Measurements from ENCODE around the gene SBDS.
"Not testable (repeated sequence)": the region's sequence is repeated elsewhere in the genome, so short reads cannot be mapped to it uniquely, and the experiment has no call there.

The SBDS gene

DNA sequence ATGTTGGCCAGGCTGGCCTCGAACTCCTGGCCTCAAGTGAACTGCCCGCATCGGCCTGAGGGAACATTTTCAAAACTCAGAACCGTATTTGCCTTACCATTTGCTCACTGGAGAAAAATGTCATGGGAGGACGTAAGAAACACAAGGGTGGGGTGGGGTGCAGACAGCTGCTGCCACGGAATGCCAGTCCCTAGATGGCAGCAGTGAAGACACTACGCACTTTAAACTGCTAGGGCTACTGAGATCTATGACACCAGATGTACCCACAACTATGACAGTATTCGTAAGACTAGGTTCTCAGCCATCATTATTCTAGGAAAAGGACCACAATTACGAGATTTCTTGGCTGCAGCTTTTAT is 716 bp downstream of the SBDS start:
- DNase-seq, result peak; percentile 65 to 68 (median 66)

DNA sequence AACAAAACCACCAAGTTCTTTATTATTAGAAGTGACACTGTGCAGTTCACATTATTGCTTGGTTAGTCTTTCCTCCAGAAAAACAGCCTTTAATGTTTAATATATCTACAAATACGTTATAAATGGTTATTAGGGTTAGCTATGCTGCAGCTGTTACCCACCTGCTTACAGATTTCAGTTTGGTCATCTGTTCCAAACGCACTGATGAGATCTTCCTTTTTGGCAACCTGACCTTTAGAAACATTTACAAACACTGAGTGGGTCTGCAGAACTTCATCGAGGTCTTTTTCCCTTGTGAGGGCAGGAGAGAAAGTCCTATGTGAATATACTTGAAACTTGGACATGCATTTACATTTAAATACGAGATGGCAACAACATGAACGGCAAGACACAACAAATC is 1.3 kb downstream of the SBDS start:
- DNase-seq, result not testable (repeated sequence)

DNA sequence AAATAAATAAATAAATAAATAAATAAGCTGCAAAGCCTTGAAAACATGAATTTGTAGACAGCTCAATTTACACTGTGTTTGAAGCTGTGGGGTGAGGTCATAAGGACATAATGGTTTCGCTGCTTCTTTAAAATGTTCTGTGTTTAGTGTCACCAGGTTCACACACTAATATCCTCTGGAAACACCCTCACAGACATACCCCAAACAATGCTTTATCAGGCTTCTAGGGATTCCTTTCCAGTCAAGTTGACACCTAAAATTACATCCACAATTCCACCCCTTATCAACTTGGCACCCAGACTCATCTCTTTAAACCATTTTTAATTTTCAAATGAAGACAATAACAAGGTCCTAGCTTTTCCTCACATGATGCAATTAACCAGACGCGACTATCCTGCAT is 5.8 kb downstream of the SBDS start:
- DNase-seq, result not testable (repeated sequence)

- not testable (repeated sequence) for DNase-seq
Observed at GRCh38 chr7:66980336-66980735, 15.1 kb downstream of the SBDS start.

DNA sequence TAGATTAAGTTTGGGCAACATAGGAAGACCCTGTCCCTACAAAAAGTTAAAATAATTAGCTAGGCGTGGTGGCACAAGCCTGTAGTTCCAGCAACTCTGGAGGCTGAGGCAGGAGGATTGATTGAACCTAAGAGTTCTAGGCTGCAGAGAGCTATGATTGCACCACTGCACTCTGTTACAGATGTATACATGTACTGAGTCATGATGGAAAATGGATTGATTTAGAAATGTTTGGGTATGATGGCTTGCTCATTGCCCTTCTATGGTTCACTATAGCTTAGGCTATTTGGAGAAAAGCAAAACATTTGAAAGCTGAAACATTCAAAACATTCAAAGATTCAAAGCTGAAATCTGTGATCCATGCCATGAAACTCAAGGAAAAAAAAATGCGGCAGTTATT is 16.4 kb downstream of the SBDS start:
- not testable (repeated sequence) for DNase-seq

- not testable (repeated sequence) for DNase-seq
Observed at GRCh38 chr7:66978312-66978711, 17.1 kb downstream of the SBDS start.

- DNase-seq, result no peak
Observed at GRCh38 chr7:66974986-66975590, 20.3 kb downstream of the SBDS start.

GRCh38 chr7:66970310-66970709 is 25.1 kb downstream of the SBDS start:
- no peak for DNase-seq

- not testable (repeated sequence) for DNase-seq
Observed at GRCh38 chr7:66969001-66969400, 26.4 kb downstream of the SBDS start.

GRCh38 chr7:66967029-66967428 is 28.4 kb downstream of the SBDS start:
- DNase-seq, result no peak

DNA sequence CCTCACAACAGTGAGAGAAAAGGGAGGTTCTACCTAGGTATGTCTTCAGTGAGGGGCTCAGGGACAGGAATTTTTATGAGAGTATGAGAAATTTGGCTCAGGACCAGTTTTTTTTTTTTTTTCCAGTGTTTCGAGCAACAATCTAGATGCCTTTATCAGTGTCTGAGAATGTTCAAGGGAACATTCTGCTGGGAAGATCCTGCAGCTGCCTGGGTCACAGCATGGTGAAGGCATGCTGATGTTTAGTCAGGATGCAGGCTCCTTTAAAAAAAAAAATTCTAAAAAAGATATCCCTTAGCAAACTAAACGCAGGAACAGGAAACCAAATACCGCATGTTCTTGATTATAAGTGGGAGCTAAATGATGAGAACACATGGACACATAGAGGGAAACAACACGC is 31.0 kb downstream of the SBDS start:
- DNase-seq, result no peak

DNA sequence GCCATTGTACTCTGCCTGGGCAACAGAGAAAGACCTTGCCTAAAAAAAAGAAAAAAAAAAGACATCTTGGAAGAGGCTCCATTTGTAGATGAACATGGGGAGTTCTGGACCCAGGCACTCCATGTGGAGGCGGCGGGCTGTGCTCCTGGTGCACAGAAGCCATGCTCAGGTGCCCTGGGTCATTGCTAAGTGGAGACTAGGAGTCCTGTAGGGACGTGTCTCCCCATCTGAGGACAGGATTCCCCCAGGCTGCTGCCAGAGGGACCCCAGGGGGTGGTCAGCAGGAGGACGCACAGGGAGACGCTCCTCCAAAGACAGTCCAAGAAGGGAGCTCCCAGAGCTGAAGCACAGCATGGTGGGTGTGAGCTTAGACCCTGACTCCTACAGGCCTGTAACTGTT is 34.3 kb downstream of the SBDS start:
- DNase-seq, result no peak

DNA sequence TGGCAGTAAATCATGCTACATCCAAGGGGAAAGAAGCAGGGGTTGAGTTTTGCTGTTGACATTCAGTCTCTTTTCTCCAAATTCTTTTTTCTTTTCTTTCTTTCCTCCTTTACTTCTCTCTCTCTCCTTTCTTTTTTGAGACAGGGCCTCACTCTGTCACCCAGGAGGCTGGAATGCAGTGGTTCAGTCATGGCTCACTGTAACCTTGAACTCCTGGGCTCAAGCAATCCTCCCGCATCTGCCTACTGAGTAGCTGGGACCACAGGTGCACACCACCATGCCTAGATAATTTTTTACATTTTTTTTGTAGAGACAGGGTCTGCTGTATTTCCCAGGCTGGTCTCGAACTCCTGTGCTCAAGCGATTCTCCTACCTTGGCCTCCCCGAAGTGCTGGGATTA is 35.2 kb downstream of the SBDS start:
- DNase-seq, result no peak

GRCh38 chr7:66958538-66959350 is 36.6 kb downstream of the SBDS start:
- DNase-seq, result no peak

DNA sequence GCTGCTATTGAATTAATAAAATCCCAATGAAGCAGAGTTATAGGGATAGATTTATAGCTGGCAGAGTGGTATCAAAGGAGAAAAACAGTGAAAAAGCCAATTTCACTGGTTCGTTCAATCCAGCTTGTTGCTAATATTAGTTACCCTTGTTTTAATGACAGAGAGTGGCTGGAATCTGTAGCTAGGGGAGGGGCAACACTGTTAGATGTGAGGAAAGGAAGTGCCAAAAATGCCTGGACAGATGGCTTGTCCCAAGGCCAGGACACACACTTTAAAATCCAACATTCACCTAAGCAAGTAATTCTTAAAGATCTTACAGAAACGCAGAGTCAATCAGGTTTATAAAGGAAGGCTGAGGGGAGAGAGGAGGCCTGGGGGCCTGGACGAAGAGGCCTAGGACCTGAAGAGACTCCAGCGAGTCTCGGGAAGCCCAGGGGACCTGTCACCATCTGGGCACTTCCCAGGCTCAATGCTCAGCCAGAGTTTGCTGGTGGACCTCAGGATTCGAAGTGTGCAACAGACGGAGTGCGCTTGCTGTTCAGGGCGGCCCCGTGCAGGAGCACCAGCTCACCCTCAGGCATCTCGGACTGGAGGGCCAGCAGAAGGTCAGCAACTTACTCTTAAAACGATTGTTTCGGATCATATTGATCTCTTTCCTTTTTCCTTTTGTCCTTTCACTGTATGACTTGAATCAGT is 37.6 kb downstream of the SBDS start:
- no peak for DNase-seq

GRCh38 chr7:66953044-66953427 is 42.4 kb downstream of the SBDS start:
- no peak for DNase-seq

DNA sequence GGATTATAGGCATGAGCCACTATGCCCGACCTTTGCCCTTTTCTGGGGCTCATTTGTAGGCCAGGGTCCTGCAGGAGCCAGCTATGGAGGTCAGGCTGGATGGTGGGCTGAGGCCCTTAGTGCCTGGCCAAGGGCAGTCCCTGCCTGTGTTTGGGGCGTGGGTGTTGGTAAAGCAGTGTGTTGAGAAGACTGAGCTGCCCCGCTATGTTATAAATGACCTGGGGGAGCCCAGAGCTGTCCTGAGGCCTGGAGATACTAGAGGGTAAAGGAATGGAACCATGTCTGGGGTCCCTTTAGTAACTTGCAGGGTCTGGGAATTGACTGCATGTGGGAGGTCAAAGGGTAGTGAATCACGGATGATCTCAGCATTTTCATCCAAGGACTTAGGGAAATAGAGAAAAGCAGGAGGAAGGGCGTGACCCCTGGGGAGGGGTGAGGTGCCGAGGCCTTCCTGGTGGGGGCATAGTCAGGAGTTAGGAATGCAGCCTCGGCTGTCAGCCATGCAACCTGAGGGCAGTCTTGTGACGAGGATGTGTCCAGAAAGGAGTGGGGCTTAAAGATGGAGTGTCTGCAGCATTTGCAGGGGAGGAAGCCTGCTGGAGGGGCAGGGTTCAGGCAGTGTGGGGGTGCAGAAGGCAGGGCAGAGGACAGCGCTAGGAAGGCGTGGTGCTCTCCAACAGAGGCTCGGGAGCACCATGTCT is 42.9 kb downstream of the SBDS start:
- DNase-seq, result no peak

GRCh38 chr7:66950763-66951162 is 44.6 kb downstream of the SBDS start:
- no peak for DNase-seq

GRCh38 chr7:66950311-66950710 is 45.1 kb downstream of the SBDS start:
- no peak for DNase-seq

DNA sequence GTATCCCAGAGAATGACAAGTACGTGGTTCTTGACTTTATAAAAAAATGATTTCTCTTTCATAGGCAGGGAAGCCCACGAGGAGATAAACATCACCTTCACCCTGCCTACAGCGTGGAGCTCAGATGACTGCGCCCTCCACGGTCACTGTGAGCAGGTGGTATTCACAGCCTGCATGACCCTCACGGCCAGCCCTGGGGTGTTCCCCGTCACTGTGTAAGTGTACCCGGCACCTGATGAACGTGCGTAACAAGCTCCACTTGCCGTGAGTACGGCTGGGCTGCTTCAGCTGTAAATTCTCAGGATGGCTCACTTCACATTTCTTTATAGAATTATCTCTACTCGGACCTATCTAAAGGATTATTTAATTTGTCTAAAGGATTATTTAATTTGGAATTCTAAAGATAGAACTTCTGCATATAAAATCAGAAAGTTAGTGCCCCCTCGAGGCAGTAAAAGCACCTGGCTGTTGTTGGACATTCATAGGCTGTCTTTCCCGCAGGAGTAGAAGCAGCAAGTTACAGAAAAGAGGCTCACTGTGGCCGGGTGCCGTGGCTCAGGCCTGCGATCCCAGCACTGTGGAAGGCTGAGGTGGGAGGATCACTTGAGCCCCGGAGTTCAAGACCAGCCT is 46.8 kb downstream of the SBDS start:
- DNase-seq, result no peak

- no peak for DNase-seq
Observed at GRCh38 chr7:66946545-66946944, 48.8 kb downstream of the SBDS start.

GRCh38 chr7:66939325-66939724 is 56.1 kb downstream of the SBDS start:
- DNase-seq, result no peak

GRCh38 chr7:66937940-66938339 is 57.4 kb downstream of the SBDS start:
- no peak for DNase-seq

Data from suppressor macrophage treated with lipopolysaccharide for 1 hour (primary cell).